NOMO-1 treated with DMSO at 0.1 percent for 48 hours (cell line): ENCODE results near the gene NSMF.

Experiments
- DNase-seq: peaks from one replicate; lab custom pipeline; 2025; ENCODE audit not compliant: unreplicated experiment; lab: John Stamatoyannopoulos, UW

The NSMF gene, protein sequence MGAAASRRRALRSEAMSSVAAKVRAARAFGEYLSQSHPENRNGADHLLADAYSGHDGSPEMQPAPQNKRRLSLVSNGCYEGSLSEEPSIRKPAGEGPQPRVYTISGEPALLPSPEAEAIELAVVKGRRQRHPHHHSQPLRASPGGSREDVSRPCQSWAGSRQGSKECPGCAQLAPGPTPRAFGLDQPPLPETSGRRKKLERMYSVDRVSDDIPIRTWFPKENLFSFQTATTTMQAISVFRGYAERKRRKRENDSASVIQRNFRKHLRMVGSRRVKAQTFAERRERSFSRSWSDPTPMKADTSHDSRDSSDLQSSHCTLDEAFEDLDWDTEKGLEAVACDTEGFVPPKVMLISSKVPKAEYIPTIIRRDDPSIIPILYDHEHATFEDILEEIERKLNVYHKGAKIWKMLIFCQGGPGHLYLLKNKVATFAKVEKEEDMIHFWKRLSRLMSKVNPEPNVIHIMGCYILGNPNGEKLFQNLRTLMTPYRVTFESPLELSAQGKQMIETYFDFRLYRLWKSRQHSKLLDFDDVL

GRCh38 chr9:137459152-137459600, at the start of gene NSMF:
Gene NSMF (minus strand): TSS chr9:137459334. CDS start chr9:137459102, 232 bp downstream.
- peak; percentile 90 for DNase-seq

- no peak for DNase-seq
Measured at GRCh38 chr9:137506702-137507171, 47.6 kb upstream of the NSMF start.

DNA sequence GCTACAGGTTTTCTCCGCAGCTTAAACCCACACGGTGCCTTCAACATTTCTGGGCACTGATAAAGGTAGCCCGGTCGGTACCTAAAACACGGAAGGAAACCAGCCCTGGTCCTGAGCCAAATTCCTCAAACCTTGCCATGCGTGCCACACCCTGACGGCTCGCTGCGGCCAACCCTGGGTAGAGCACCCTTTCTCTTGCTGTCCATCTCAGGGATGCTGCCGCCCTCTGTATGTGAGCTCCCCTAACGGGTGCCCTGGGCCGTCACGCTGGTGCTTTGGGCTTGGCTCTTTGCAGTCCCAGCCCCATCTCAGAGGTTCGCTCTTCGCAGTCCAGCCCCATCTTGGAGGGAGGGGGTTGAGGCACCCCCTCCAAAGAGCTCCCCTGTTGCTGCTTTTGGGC, 47.1 kb upstream of the NSMF start:
- DNase-seq, result no peak

DNA sequence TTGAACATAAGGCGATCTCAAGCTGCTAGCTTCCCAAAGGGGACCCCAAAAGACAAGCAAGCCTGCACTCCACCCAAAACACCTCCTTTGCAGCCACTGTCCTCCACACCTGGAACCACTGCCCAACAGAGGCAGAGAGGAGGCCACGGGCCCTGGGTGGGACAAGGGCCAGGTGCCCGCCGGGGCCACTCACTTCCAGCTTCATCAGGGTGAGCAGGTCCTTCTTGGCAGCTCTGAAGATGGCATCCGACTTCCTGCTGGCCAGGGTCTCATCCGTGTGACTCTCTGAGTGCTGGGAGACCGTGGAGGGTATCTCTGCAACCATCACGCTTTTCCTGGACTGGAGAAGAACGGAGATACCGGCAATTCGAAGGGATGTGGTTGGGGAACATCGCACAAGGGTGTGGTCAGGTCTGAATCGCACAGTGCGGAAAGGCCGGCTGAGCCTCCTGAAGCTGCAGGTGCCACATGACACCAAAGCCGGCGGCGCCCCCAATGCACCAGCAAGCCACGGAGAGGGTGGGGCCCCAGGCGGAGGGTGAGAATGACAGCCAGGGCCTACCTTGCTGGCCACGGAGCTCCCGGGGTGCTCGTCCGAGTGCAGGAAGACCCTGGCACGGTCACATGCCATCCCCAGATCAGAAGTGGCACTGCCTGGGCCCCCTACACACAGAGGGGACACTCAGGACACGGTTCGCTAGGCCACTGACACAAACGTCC, 46.4 kb upstream of the NSMF start:
- no peak for DNase-seq

GRCh38 chr9:137504432-137504777, 45.3 kb upstream of the NSMF start:
- no peak for DNase-seq

GRCh38 chr9:137502008-137502911, 43.1 kb upstream of the NSMF start:
- DNase-seq, result no peak

- no peak for DNase-seq
Measured at GRCh38 chr9:137501457-137501856, 42.3 kb upstream of the NSMF start.

GRCh38 chr9:137500666-137501397, 41.7 kb upstream of the NSMF start:
- DNase-seq, result no peak

DNA sequence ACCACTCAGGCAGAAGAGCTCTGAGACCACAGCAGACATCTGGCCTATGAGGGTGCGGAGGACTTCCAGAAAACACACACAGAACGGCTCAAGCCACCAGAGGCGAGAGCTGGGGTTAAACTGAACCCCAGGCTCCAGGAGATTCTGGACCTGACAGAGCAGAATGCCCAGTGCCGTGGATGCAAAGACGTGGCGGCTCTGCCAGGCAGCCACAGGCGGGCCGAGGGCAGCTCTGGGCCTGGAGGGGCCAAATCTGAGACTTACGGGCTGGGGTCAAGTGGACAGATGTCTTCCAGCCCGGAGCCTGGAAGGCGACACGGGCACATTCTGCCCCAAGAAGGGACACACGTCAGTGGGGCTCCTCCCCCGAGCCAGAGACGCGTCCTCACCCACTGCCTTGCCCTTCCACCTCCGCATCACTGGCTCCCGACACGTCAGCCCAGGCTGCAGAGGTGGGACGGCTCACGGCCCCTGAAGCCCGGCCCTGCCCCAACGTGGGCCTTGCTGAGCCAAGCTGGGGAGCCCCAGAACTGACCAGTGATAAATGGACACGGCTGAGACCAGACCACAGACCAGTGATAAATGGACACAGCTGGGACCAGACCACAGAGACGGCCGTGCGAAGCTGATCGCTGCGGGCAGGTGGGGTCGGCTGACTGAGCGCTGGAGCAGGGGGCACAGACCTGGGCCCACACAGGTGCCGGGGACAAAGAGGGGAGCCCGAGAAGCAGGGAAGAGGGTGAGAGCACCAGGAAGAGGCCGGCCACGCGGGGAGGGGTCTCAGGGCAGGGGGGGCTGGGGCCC, 40.9 kb upstream of the NSMF start:
- no peak for DNase-seq

- no peak for DNase-seq
Measured at GRCh38 chr9:137499416-137499815, 40.3 kb upstream of the NSMF start.

GRCh38 chr9:137498720-137499150, 39.6 kb upstream of the NSMF start:
- no peak for DNase-seq

- no peak for DNase-seq
Measured at GRCh38 chr9:137497921-137498719, 39.0 kb upstream of the NSMF start.

- no peak for DNase-seq
Measured at GRCh38 chr9:137496601-137497375, 37.7 kb upstream of the NSMF start.

- no peak for DNase-seq
Measured at GRCh38 chr9:137494550-137495351, 35.6 kb upstream of the NSMF start.

- peak; percentile 88 for DNase-seq
Measured at GRCh38 chr9:137494104-137494544, 35.0 kb upstream of the NSMF start.

DNA sequence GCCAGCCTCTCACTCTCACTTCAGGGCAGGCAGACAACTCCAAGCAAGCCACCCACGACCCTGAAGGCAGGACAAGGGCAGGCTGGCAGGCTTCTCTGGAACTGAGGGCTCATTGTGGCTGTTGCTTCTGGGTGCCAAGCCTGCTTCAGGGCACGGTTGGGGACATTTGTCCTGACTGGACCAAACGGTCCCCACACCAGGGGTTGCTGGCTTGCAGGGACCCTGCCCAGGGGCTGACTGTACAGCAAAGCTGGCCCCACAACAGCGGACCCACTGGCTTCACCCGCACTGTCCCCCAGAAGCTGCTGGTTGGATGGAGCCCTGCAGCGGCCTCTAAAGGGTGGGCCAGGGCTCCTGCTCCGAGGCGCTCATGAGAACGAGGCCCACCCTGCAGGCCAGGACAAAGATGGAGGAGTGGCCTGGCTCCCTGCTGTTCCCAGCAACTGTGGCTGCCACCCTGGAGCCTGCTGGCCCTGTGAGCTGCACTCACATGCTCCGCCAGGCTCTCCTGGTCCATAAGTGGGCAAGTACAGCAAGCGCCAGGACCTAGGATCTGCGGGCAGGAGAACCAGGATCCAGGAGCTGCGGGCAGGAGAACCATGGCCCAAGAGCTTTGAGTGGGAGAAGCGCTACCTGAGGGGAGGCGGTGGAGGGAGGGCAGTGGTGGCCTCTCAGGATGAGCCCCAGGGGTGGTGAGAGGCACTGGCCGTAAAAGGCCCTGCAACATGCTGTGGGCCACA, 34.4 kb upstream of the NSMF start:
- DNase-seq, result no peak
